Colonic mucosa (tissue), 4 donors: ENCODE measurements around the gene KRTAP9-7. TPM values are rescaled to one million over a fixed set of nuclear protein-coding genes. Genes with fewer than 3 reads are reported as not detected.

Experiments used
- DNase-seq: peaks from one replicate; pipeline ENCODE4 v3.0.0-alpha.2; 2020
- H3K27ac ChIP-seq: fragments of 200-600 bp; one replicate; pipeline ENCODE4 v1.8.0; 2021
- H3K27me3 ChIP-seq: fragments of 200-600 bp; one replicate; pipeline ENCODE4 v1.8.0; 2021
- H3K36me3 ChIP-seq: fragments of 200-600 bp; one replicate; pipeline ENCODE4 v1.8.0; 2021
- H3K4me1 ChIP-seq: fragments of 200-600 bp; one replicate; pipeline ENCODE4 v1.8.0; 2021; ENCODE audit warnings: mild to moderate bottlenecking
- H3K4me3 ChIP-seq: fragments of 200-600 bp; one replicate; pipeline ENCODE4 v1.8.0; 2021
- H3K9ac ChIP-seq, 2 donors: one replicate each; pipeline ENCODE4 v1.7.0; 2013; ENCODE audit warnings: control low read depth in 2 of 2, low read depth in 2 of 2, low read length in 2 of 2
- H3K9me3 ChIP-seq: fragments of 200-600 bp; one replicate; pipeline ENCODE4 v1.8.0; 2021
- intact Hi-C: fragments of 100-400 bp; cut with DNase I; formaldehyde crosslinking; loops from one replicate; pipeline ENCODE4 v1.14.1; 2022
- total RNA-seq, 2 donors: library from RNA; stranded (reverse); fragmentation: NEBNext Ultra II Directional in 1 of 2; extraction: Animal tissue kit (Norgen Biotek cat#: 25700) in 1 of 2; gene quantifications; one replicate each; pipeline ENCODE4 v1.2.1, GENCODE V29; 2021
- TF ChIP-seq, protein P1 (sequence below): fragments of 200-600 bp; IDR thresholded peaks from one replicate; pipeline ENCODE4 v1.8.0; 2022; ENCODE audit warnings: antibody characterized with exemption, mild to moderate bottlenecking
- donor health status: healthy.
- donor health status: DM: no; HTN: no; CAD: no.
- donor health status: DM: no; HTN: no; CAD: no.

KRTAP9-7 gene
- total RNA-seq, 2 donors from 2014 or later = not detected

DNA sequence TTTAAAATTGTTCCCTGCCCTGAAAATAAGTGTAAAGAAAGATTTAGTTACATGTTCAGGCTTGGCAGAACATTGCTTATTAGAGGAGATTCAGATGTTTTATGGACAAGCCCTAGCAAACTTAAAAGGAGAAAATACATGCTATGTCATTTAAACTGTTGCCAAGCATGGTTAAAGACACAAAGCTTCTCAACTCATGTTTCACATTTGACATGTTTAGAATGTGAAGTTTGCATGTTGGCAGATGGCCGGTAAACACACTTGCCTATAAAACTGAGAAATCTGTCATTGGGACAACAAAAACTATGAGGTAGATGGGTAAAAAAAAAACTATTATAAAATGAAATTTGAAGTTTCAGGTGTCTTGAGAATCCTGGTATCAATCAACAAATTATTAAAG lies 21.3 kb downstream of the KRTAP9-7 start:
- intact Hi-C loops = no loop called here
- Histone ChIP-seq H3K27ac (no peak overlapping the region), H3K9ac (no peak overlapping the region), H3K4me3 (no peak overlapping the region), H3K4me1 (no peaks in the 10 kb centered on the region), H3K27me3 (no peaks in the 10 kb centered on the region), H3K36me3 (no peaks in the 10 kb centered on the region), H3K9me3 (no peaks in the 10 kb centered on the region)
- TF ChIP-seq, protein P1, sequence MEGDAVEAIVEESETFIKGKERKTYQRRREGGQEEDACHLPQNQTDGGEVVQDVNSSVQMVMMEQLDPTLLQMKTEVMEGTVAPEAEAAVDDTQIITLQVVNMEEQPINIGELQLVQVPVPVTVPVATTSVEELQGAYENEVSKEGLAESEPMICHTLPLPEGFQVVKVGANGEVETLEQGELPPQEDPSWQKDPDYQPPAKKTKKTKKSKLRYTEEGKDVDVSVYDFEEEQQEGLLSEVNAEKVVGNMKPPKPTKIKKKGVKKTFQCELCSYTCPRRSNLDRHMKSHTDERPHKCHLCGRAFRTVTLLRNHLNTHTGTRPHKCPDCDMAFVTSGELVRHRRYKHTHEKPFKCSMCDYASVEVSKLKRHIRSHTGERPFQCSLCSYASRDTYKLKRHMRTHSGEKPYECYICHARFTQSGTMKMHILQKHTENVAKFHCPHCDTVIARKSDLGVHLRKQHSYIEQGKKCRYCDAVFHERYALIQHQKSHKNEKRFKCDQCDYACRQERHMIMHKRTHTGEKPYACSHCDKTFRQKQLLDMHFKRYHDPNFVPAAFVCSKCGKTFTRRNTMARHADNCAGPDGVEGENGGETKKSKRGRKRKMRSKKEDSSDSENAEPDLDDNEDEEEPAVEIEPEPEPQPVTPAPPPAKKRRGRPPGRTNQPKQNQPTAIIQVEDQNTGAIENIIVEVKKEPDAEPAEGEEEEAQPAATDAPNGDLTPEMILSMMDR = no peak
- DNase-seq = no peak

DNA sequence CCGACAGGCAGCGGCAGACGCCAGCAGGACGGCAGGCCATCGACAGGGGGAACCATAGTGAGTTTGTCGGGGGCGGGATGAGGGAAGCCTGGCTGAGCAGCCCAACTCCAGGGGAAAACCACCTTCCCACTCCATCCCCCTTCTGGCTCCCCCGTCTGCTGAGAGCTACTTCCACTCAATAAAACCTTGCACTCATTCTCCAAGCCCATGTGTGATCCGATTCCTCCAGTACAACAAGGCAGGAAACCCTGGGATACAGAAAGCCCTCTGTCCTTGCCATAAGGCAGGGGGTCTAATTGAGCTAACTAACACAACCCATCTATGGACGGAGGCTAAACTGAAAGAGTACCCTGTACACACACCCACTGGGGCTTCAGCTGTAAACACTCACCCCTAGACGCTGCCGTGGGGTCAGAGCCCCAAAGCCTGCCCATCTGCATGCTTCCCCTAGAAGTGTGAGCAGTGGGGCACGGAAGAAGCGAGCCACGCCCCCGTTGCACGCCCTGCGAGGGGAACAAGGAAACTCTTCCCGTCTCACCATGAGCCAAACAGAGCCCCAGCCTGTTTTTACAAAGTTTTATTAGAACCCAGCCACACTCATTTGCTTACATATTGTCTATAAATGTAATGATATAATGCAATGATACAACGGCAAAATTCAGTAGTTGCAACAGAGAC lies 23.1 kb downstream of the KRTAP9-7 start:
- no peaks in the 10 kb centered on the region for H3K36me3 ChIP-seq
- no peak overlapping the region for H3K27ac ChIP-seq
- H3K9ac ChIP-seq = no peak overlapping the region
- intact Hi-C loops = no loop called here
- H3K4me1 ChIP-seq = no peaks in the 10 kb centered on the region
- DNase-seq = no peak
- H3K4me3 ChIP-seq = no peak overlapping the region
- no peaks in the 10 kb centered on the region for H3K9me3 ChIP-seq
- TF ChIP-seq, protein P1 = no peak
- H3K27me3 ChIP-seq = no peaks in the 10 kb centered on the region

DNA sequence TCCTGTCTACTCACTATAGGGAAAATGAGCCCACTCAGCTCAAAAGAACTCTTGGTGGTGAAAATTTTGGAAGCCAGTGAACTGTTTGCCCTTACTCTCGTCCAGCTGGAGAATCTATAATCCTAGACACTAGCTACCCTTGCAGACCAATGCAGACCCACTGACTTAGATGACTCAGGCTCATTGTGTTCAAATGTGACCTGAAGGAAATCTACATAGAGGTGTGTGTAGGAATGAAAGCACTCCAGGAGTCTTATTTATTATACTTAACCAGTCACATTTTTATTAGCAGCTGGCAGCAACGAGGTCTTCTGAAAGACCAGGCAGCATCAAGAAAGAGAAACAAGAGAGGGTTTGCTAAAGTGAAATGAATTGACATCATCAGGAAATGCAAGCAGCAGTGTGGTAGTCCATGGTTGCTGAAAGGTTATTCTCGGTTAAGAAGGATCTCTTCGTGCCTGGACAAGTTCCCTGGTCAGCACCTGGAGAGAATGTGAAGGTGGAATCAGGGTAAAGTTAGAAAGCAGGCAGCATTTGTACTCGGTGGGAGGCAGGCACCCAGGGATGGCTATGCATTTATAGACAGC lies 25.8 kb downstream of the KRTAP9-7 start:
- TF ChIP-seq, protein P1 = no peak
- Histone ChIP-seq H3K9me3 (no peaks in the 10 kb centered on the region), H3K9ac (no peak overlapping the region), H3K4me1 (no peaks in the 10 kb centered on the region), H3K36me3 (no peaks in the 10 kb centered on the region), H3K4me3 (no peak overlapping the region), H3K27ac (no peak overlapping the region), H3K27me3 (no peaks in the 10 kb centered on the region)
- intact Hi-C loops = no loop called here
- DNase-seq = no peak

DNA sequence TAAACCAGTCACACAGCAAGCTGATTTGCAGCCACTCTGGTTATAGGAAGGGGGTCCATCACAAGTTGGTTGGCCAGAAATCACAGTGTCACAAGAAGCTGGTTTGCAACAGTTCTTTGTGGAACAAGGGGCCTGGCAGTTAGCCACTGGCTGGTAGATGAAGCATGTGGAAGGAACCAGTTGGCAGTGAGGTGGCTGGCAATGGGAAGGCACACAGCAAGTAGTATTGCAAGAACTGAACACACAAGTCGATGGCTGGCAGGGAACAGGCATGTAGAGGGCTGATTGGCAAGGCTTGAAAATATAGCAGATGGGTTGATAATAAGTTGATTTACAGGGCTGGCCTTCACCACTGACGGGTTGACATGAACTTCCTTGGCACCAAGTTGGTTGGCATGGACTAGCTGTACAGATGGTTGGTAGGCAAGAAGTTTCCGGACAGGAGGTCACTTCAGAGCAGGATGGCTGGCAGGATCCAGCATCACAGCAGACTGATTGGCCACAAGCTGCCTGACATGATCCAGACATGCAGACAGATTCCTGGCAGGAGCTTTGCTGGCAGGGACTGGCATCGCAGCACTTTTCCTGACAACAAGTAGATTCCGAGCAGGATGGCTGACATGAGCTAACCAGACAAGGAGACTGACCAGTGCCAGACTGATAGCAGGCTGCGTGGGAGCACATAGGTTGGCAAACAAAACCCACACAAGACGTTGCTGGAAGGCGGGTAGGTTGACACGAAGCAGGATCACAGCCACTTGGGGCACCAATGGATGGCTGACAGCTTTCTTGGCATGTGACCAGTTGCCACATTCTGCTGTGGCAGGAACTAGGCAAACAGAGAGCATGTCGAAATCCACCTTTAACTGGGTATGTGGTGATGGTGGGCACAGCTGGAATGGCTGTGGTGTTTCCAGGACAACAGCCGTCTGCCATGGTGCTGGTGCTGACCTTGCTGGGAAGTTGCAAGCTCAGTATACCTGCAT lies 26.7 kb downstream of the KRTAP9-7 start, which contains the start of gene KRTAP29-1:
Gene KRTAP29-1 (minus strand): TSS at position 936 of the 986 bp plus-strand sequence. CDS start 0 bp downstream, at position 936.
- no peak within 1 kb of the TSS for H3K9ac ChIP-seq
- DNase-seq = no peak
- no peak within 1 kb of the TSS for H3K4me3 ChIP-seq
- H3K36me3 ChIP-seq = no peaks in the 10 kb centered on the region
- H3K27me3 ChIP-seq = no peaks in the 10 kb centered on the region
- no peak within 1 kb of the TSS for H3K27ac ChIP-seq
- TF ChIP-seq, protein P1 = no peak
- intact Hi-C loops = no loop called here
- no peaks in the 10 kb centered on the region for H3K4me1 ChIP-seq
- H3K9me3 ChIP-seq = no peaks in the 10 kb centered on the region

DNA sequence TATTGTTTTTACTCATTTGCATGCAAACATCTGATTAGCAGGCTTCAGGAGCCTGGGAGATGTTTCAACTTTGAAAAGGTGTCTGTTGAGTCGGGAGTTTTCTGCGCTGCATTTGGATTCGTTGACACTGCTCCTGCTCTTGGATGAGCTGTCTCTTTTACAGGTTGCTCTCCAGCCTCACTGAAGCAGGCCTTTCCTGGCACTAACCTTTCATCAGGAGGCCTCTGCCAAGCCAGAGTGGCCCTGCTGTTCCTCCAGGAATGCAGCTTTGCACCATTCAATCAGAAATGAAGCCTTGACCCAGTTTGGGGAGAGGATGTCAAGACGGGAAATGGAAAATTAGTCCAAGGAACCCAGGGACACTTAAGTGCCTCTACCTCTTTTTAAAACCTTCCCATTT lies 27.5 kb downstream of the KRTAP9-7 start:
- Histone ChIP-seq H3K9ac (no peak overlapping the region), H3K4me1 (no peaks in the 10 kb centered on the region), H3K27me3 (no peaks in the 10 kb centered on the region), H3K4me3 (no peak overlapping the region), H3K36me3 (no peaks in the 10 kb centered on the region), H3K9me3 (no peaks in the 10 kb centered on the region), H3K27ac (no peak overlapping the region)
- DNase-seq = no peak
- intact Hi-C loops = no loop called here
- TF ChIP-seq, protein P1 = no peak
